ENCODE data around the gene NEGR1.

Gene NEGR1

GRCh38 chr1:71561206-71561605 lies 721.1 kb downstream of the NEGR1 start:
- no peak for DNase-seq (ENCODE audit: low read depth)

GRCh38 chr1:71559880-71560279 lies 722.5 kb downstream of the NEGR1 start:
- DNase-seq (ENCODE audit: low read depth): no peak

GRCh38 chr1:71557138-71557537 lies 725.2 kb downstream of the NEGR1 start:
- DNase-seq (ENCODE audit: low read depth): no peak

GRCh38 chr1:71548398-71548890 lies 733.9 kb downstream of the NEGR1 start:
- no peak for DNase-seq (ENCODE audit: low read depth)

GRCh38 chr1:71542155-71542554 lies 740.2 kb downstream of the NEGR1 start:
- no peak for DNase-seq (ENCODE audit: low read depth)

- DNase-seq (ENCODE audit: low read depth): no peak
These were observed 748.4 kb downstream of the NEGR1 start for GRCh38 chr1:71533950-71534349.

GRCh38 chr1:71532343-71532742 lies 750.0 kb downstream of the NEGR1 start:
- no peak for DNase-seq (ENCODE audit: low read depth)

GRCh38 chr1:71526824-71527223 lies 755.5 kb downstream of the NEGR1 start:
- no peak for DNase-seq (ENCODE audit: low read depth)

- DNase-seq (ENCODE audit: low read depth): no peak
These were observed 759.6 kb downstream of the NEGR1 start for GRCh38 chr1:71522721-71523120.

GRCh38 chr1:71521655-71522264 lies 760.6 kb downstream of the NEGR1 start:
- no peak for DNase-seq (ENCODE audit: low read depth)

- no peak for DNase-seq (ENCODE audit: low read depth)
These were observed 770.8 kb downstream of the NEGR1 start for GRCh38 chr1:71511505-71511904.

- DNase-seq (ENCODE audit: low read depth): no peak
These were observed 771.6 kb downstream of the NEGR1 start for GRCh38 chr1:71510725-71511124.

- DNase-seq (ENCODE audit: low read depth): no peak
These were observed 773.2 kb downstream of the NEGR1 start for GRCh38 chr1:71509051-71509595.

GRCh38 chr1:71502006-71502405 lies 780.3 kb downstream of the NEGR1 start:
- DNase-seq (ENCODE audit: low read depth): no peak

GRCh38 chr1:71498542-71498941 lies 783.8 kb downstream of the NEGR1 start:
- DNase-seq (ENCODE audit: low read depth): no peak

- no peak for DNase-seq (ENCODE audit: low read depth)
These were observed 788.2 kb downstream of the NEGR1 start for GRCh38 chr1:71494163-71494562.

- DNase-seq (ENCODE audit: low read depth): no peak
These were observed 789.9 kb downstream of the NEGR1 start for GRCh38 chr1:71492298-71493041.

GRCh38 chr1:71490432-71490831 lies 791.9 kb downstream of the NEGR1 start:
- no peak for DNase-seq (ENCODE audit: low read depth)

- no peak for DNase-seq (ENCODE audit: low read depth)
These were observed 793.6 kb downstream of the NEGR1 start for GRCh38 chr1:71488555-71489252.

GRCh38 chr1:71473331-71473730 lies 809.0 kb downstream of the NEGR1 start:
- no peak for DNase-seq (ENCODE audit: low read depth)

GRCh38 chr1:71465093-71465492 lies 817.2 kb downstream of the NEGR1 start:
- DNase-seq (ENCODE audit: low read depth): no peak

- DNase-seq (ENCODE audit: low read depth): no peak
These were observed 818.3 kb downstream of the NEGR1 start for GRCh38 chr1:71464016-71464415.

GRCh38 chr1:71463144-71463543 lies 819.2 kb downstream of the NEGR1 start:
- no peak for DNase-seq (ENCODE audit: low read depth)
